Limb (tissue), 2 donors: Measurements from ENCODE around the gene SNPH.

Source experiments
- DNase-seq, 2 donors: peaks; one replicate each; pipeline ENCODE4 v3.0.0-alpha.2; 2016; ENCODE audit errors: extremely low spot score in 2 of 2

The SNPH gene

GRCh38 chr20:1287306-1287705 lies 21.2 kb downstream of the SNPH start:
- DNase-seq, result no peak

GRCh38 chr20:1287787-1288569 lies 21.9 kb downstream of the SNPH start:
- no peak for DNase-seq

GRCh38 chr20:1291191-1291741 lies 25.2 kb downstream of the SNPH start:
- DNase-seq, result no peak

- DNase-seq, result no peak
Measured at GRCh38 chr20:1292620-1293019, 26.5 kb downstream of the SNPH start.

GRCh38 chr20:1293641-1294379 lies 27.7 kb downstream of the SNPH start:
- no peak for DNase-seq

GRCh38 chr20:1294497-1294896 lies 28.4 kb downstream of the SNPH start:
- no peak for DNase-seq

- DNase-seq, result no peak
Measured at GRCh38 chr20:1295276-1295930, 29.3 kb downstream of the SNPH start.

- DNase-seq, result no peak
Measured at GRCh38 chr20:1296117-1296610, 30.1 kb downstream of the SNPH start.

- DNase-seq, result no peak
Measured at GRCh38 chr20:1296922-1297321, 30.8 kb downstream of the SNPH start.

GRCh38 chr20:1297486-1297885 lies 31.4 kb downstream of the SNPH start:
- DNase-seq, result no peak

- DNase-seq, result no peak
Measured at GRCh38 chr20:1298166-1298565, 32.1 kb downstream of the SNPH start.

- DNase-seq, result no peak
Measured at GRCh38 chr20:1298888-1299511, 32.9 kb downstream of the SNPH start.

GRCh38 chr20:1299522-1299921 lies 33.4 kb downstream of the SNPH start:
- no peak for DNase-seq

GRCh38 chr20:1300083-1300840 lies 34.2 kb downstream of the SNPH start:
- no peak for DNase-seq

GRCh38 chr20:1301031-1301529 lies 35.0 kb downstream of the SNPH start:
- no peak for DNase-seq

GRCh38 chr20:1302685-1303541 lies 36.8 kb downstream of the SNPH start:
- no peak for DNase-seq

- no peak for DNase-seq
Measured at GRCh38 chr20:1304710-1305515, 38.8 kb downstream of the SNPH start.

- DNase-seq, result no peak
Measured at GRCh38 chr20:1305712-1306111, 39.6 kb downstream of the SNPH start.
